LNCaP clone FGC (cell line): ENCODE data around the gene IDH2.

Experiments
- DNase-seq: peaks from one replicate; pipeline ENCODE4 v3.0.0-alpha.2; 2011; ENCODE audit warnings: low read depth
- H3K4me3 ChIP-seq: 2 replicates; pipeline ENCODE4 v1.5.1; 2011; ENCODE audit warnings: mild to moderate bottlenecking, low read depth, low read length, control low read depth
- TF ChIP-seq, protein P1 (sequence below): IDR thresholded peaks from 2 replicates; pipeline ENCODE4 v1.5.1; 2012; ENCODE audit warnings: mild to moderate bottlenecking; ENCODE audit not compliant: control insufficient read depth, insufficient read depth; ENCODE audit errors: extremely low read depth

IDH2 gene

DNA sequence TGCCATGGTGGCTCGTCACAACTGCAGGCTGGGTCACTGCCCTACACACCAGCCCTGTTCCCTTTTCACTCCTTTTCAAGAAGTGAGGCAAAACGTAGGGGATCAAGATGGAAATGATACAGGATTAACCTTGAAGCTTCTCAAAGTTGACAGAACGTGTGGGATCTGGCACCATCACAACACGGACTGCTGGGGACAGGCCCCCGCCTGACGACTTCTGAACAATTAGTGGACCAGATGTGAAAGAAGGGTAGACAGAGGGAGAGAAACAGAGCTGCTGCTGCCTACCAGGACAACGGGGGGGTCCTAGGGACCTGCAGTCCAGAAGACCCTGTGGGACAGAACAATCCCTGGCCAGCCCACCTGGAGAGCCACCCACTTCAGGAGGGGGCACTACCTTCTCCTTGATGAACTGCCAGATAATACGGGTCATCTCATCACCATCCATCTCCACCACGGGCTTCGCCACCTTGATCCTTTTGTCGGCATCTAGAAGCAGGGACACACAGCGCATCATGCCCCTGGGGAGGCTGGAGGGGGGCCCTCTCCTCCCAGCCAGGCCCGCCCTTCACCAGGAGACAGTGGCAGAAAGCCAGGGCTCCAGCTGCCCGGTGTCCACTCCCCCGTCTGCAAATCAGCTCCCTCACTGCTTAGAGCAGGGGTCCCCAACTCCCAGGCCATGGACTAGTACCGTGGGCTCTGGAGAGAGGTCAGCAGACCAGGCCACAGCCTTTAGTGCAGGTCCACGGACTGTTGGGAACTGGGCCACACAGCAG lies 10.9 kb downstream of the IDH2 start:
- no peak overlapping the region for H3K4me3 ChIP-seq
- TF ChIP-seq, protein P1, sequence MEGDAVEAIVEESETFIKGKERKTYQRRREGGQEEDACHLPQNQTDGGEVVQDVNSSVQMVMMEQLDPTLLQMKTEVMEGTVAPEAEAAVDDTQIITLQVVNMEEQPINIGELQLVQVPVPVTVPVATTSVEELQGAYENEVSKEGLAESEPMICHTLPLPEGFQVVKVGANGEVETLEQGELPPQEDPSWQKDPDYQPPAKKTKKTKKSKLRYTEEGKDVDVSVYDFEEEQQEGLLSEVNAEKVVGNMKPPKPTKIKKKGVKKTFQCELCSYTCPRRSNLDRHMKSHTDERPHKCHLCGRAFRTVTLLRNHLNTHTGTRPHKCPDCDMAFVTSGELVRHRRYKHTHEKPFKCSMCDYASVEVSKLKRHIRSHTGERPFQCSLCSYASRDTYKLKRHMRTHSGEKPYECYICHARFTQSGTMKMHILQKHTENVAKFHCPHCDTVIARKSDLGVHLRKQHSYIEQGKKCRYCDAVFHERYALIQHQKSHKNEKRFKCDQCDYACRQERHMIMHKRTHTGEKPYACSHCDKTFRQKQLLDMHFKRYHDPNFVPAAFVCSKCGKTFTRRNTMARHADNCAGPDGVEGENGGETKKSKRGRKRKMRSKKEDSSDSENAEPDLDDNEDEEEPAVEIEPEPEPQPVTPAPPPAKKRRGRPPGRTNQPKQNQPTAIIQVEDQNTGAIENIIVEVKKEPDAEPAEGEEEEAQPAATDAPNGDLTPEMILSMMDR, result no peak
- DNase-seq, result no peak

DNA sequence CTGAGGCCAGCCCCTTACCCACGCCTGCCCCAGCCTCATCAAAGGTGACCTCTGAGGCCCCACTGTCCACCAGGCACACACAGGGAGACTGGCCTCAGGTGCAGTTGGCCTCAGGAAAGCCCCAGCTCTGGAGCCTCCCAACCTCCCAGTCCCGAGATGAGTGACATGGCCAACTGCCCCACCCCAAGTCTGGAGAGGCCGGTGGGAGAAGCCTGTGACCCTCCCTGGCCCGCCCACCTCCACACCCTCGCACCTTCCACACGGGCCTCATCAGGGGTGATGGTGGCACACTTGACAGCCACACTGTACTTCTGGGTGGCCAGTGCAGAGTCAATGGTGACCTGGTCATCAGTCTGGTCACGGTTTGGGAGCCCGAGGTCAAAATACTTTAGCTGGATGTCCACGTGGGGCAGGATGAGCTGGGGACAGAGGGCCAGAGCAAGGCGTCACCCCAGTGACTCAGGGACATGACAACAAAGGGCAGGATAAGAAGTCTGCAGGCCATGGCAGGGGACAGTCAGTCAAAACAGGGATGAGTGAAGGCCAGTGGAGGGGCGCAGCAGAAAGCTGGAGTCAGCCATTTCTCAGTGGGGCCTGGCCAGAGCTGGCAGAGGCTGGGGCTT lies 11.9 kb downstream of the IDH2 start:
- TF ChIP-seq, protein P1, result no peak
- no peak overlapping the region for H3K4me3 ChIP-seq
- no peak for DNase-seq

DNA sequence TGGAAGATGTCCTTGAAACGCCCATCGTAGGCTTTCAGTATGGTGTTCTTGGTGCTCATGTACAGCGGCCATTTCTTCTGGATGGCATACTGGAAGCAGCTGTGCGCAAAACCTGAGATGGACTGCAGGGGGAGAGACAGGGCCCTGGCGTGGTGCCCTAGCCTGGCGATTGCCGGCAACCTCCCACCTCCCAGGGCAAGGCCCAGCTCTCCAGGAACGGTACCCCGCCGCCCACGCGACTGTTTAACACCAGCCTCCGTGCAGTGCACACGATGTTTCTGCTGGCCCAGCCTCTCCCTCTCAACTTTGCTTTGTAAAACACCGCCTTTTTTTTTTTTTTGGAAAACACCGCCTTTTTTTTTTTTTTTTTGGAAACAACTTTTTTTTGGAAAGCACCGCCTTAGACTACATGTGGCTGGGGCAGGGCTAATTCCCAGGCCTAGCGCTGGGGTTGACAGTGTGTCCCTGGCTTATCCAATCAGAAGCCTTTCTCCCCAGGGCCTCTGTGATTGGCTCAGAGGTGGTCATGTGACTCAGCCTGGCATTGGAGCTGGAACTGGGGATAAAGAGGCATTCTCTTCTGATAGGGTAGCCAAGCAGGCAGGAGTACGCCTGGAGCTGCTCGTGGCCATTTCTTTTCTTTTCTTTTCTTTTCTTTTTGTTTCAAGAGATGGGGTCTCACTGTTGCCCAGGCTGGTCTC lies 14.7 kb downstream of the IDH2 start:
- TF ChIP-seq, protein P1, result no peak
- H3K4me3 ChIP-seq, result no peak overlapping the region
- no peak for DNase-seq

DNA sequence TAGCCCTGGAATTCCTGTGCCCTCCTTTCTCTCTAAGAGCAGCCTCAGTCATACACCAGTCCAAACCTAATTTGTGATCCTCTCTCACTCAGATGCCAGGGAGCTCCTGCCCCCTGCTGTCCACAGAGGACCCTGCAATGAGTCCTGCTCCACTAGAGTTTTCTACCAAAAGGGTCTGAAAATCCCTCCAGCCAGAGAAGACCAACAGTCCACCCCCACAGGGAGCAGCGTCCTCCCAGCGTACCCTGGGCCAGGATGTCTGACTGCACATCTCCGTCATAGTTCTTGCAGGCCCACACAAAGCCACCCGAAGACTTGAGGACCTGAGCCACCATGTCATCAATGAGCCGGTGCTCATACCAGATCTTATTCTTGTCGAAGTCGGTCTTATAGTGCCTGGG lies 15.4 kb downstream of the IDH2 start:
- DNase-seq, result no peak
- no peak overlapping the region for H3K4me3 ChIP-seq
- TF ChIP-seq, protein P1, result peak; percentile 82

DNA sequence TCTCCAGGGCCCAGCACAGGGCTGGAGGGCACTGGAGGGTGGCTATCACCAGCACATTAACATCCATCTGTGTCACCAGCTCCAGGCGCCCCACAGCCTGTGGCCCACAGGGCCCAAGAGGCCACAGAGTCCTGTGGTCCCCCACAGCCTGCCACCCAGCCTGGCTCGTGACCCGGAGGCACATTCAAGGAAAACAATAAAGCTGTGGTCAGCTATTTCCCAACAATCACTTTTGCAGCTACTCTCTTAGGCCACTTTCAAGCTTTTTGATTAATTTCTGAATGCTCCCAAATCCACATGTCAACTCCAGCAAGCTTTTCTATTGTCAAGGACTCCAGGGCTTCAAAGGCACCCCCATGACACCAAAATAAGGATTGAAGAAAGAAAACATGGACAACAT lies 16.7 kb downstream of the IDH2 start:
- DNase-seq, result no peak
- TF ChIP-seq, protein P1, result no peak
- no peak overlapping the region for H3K4me3 ChIP-seq

DNA sequence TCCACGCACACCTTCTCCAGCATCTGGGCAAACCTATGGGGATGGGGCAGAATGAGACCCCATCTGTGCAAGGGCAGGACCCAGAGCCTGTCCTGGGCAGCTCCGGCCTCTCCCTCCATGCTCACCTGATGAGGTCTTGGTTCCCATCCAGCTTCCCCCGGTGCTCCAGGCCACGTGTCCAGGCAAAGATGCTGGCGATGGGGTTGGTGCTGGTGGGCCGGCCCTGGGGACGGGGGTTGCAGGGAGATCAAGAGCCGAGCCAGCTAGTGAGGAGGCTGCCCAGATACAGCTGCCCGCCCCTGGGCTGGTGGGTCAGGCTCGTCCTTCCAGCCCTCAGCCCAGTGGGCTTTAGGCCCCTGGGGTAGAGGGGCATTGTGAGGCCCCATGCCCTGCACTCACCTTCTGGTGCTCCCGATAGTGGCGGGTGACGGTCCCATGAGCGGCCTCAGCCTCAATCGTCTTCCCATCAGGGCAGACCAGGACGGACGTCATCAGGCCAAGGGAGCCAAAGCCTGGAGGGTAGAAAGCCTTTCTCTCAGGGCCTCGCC lies 17.3 kb downstream of the IDH2 start:
- TF ChIP-seq, protein P1, result no peak
- no peak for DNase-seq

More for the DNA sequence above, 17.3 kb downstream of the IDH2 start:
- H3K4me3 ChIP-seq, result no peak overlapping the region
